Urothelium cell line (cell line): ENCODE results near the gene FBXO27.
"Not testable (repeated sequence)": the region's sequence is repeated elsewhere in the genome, so short reads cannot be mapped to it uniquely, and the experiment has no call there.

ENCODE experiments used
- DNase-seq: peaks from one replicate; pipeline ENCODE4 v3.0.0; 2011; ENCODE audit warnings: low spot score, mixed read lengths
- FAIRE-seq: peaks from 2 replicates; lab custom pipeline; 2011; peaks lifted over from hg19 to GRCh38; lab: Jason Lieb, UNC

Gene FBXO27

DNA sequence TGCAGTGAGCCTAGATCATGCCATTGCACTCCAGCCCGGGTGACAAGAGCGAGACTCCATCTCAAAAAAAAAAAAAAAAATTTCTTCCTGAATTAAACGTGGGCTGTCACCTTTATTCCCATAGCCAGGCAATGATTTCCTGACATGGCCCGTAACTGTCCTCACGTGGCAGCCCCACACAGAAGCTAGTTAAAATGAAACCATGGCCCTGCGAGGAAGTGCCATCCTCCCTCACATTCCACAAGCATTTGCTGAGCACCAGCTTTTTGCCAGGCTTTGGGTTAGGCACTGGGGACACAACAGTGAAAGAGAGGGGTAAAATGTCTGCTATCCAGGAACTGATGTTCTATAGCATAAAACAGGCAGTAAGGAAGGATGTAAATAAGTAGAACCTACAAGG, 13.2 kb upstream of the FBXO27 start:
- FAIRE-seq (no peak), DNase-seq (no peak)

GRCh38 chr19:39038098-39038497, 5.7 kb upstream of the FBXO27 start:
- peak; percentile 27 for DNase-seq

GRCh38 chr19:39037194-39037593, 4.8 kb upstream of the FBXO27 start:
- DNase-seq (no peak), FAIRE-seq (no peak)

More at GRCh38 chr19:39038098-39038497, 5.7 kb upstream of the FBXO27 start:
- no peak for FAIRE-seq

- DNase-seq, result no peak
- no peak for FAIRE-seq
Measured at GRCh38 chr19:39036581-39036980, 4.2 kb upstream of the FBXO27 start.

DNA sequence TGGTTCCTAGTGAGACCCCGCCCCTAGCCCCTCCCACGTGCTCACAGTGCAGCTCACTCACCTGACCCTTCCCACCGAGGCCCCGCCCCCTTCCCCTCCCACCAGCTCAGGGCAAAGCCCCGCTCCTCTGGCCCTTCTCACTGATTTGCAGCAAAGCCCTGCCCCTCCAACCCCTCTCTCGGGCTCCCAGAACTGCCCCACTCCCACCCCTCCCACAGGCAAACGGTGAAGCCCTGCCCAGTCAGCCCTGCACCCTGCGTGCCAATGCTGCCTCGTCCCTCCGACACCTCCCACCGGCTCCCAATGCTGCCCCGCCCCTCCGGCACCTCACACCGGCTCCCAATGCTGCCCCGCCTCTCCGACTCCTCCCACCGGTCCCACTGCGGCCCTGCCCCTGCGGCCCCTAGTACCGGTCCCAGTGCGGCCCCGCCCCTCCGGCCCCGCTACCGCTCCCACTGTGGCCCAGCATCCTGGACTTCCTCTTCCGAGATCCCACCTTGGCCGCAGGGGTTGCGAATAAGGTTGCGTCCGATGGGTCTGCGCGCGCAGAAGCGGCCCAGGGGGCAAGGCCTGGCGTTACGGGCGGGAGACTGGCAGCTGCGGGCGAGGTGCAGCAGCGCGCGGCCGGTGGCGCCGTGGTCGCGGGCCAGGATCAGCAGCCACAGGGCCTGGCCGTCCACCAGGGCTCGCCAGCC, 834 bp downstream of the FBXO27 start:
- DNase-seq (no peak), FAIRE-seq (no peak)

- no peak for FAIRE-seq
- DNase-seq, result no peak
Measured at GRCh38 chr19:39030854-39031367, 1.4 kb downstream of the FBXO27 start.

- FAIRE-seq (no peak), DNase-seq (no peak)
Measured at GRCh38 chr19:39024875-39025641, 7.3 kb downstream of the FBXO27 start.

DNA sequence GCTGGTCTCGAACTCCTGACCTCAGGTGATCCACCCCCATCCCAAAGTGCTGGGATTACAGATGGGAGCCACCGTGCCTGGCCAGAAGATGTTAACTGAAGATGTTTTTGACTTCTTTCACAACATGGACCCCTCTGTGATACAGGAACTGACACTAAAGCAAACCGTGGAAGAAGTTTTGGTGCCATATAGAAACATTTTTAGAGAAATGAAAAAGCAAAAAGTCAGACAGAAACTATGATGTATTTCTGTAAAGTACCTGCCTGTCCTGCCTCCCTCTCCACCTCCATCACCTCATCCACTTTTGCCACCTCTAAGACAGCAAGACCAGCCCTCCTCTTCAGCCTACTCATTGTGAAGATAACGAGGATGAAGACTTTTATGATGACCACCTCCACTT, 11.3 kb downstream of the FBXO27 start:
- no peak for DNase-seq
- FAIRE-seq, result no peak

DNA sequence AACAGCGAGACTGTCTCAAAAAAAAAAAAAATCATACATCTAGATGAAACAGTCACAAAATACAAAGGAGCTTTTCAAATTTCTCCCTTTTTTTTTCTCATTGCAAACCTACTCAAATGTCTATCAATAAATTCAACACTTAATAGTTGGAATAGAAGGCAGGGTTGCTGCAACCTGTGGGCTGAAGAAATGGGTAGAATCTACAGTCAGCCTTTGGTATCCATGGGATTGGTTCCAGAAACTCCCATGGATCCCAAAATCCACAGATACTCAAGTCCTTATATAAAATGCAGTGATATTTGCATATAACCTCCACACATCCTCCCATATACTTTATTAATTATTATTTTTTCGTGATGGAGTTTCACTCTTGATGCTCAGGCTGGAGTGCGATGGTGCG, 14.7 kb downstream of the FBXO27 start:
- no peak for FAIRE-seq

DNA sequence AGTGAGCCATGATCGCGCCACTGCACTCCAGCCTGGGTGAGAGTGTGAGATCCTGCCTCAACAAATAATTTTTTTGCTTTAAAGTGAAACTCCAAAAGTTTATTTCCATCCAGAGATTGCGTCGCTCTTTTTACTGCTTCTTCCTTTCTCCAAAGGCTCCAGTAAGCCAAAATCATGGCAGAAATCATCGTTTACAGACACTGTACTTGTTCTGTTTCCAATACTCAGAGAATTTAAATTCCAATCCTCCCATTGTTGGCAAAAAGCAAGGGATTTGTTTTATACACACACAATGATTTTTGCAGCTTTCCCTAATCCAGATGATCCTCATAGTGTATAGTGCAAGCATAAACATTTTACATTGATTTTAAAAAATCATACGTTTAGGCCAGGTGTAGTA, 15.3 kb downstream of the FBXO27 start:
- FAIRE-seq (no peak), DNase-seq (no peak)

More for the DNA sequence above, 14.7 kb downstream of the FBXO27 start:
- DNase-seq, result no peak

DNA sequence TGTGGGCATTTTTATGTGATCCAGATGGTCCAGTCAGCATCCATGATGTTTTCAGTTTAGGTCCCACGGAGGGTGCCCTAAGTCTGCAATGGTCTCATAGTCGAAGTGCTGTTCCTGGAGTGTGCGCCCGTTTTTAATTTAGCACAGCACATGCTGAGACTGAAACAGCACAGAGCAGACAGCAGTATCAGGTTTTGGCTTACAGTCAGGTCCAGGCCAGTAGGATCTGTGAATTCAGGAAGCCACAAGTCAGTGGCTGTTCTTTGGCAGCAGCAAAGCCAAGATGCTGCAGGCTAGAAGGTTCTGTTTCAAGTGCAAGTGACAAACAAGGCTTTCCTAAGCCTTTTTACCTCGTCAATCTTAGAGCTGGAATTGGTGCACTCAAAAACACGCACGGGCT, 18.3 kb downstream of the FBXO27 start:
- no peak for DNase-seq
- no peak for FAIRE-seq

GRCh38 chr19:39009001-39009400, 23.3 kb downstream of the FBXO27 start:
- DNase-seq, result no peak
- no peak for FAIRE-seq

DNA sequence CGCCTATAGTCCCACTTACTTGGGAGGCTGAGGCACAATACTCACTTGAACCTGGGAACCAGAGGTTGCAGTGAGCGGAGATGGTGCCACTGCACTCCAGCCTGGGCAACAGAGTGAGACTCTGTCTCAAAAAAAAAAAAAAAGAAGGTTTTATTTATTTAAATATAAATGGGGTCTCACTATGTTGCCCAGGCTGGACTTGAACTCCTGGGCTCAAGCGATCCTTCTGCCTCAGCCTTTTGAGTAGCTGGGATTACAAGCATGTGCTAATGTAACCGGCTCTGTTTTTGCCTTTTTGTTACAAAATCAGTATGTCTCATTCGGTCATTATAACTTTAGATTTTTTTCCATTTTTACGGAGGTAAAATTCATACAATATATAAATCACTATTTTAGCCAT, 24.2 kb downstream of the FBXO27 start:
- FAIRE-seq (no peak), DNase-seq (no peak)

GRCh38 chr19:39007096-39007495, 25.3 kb downstream of the FBXO27 start:
- FAIRE-seq, result no peak

GRCh38 chr19:39004403-39004802, 27.9 kb downstream of the FBXO27 start:
- no peak for DNase-seq
- no peak for FAIRE-seq

More at GRCh38 chr19:39007096-39007495, 25.3 kb downstream of the FBXO27 start:
- no peak for DNase-seq

- DNase-seq (no peak), FAIRE-seq (no peak)
Measured at GRCh38 chr19:39003796-39004195, 28.6 kb downstream of the FBXO27 start.

DNA sequence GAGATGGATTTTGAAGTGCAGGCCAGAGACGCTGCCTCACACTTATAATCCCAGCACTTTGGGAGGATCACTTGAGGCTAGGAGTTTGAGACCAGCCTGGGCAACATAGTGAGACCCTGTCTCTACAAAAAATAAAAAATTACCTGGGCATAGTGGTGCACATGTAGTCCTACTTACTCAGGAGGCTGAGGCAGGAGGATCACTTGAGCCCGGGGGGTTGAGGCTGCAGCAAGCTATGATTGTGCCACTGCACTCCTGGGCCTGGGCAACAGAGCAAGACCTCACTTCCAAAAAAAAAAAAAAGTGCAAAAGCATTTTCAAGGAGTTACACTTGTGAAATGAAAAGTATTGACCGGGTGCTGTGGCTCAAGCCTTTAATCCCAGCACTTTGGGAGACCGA, 29.2 kb downstream of the FBXO27 start:
- no peak for DNase-seq
- FAIRE-seq, result no peak

GRCh38 chr19:39001041-39001440, 31.3 kb downstream of the FBXO27 start:
- DNase-seq, result no peak
- FAIRE-seq, result no peak

DNA sequence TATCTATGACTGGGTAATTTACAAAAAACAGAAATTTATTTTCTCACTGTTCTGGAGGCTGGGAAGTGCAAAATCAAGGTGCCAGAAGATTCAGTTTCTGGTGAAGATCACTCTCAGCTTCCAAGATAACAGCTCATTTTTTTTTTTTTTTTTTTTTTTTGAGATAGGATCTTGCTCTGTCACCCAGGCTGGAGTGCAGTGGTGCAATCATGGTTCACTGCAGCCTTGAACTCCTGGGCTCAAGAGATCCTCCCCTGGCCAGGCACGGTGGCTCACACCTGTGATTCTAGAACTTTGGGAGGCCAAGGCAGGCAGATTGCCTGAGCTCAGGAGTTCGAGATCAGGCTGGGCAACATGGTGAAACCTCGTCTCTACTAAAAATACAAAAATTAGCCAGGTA, 34.8 kb downstream of the FBXO27 start:
- not testable (repeated sequence) for FAIRE-seq, DNase-seq

- no peak for FAIRE-seq
Measured at GRCh38 chr19:38993271-38993670, 39.1 kb downstream of the FBXO27 start.

GRCh38 chr19:38990949-38991697, 41.2 kb downstream of the FBXO27 start:
- no peak for FAIRE-seq
- no peak for DNase-seq

More at GRCh38 chr19:38993271-38993670, 39.1 kb downstream of the FBXO27 start:
- DNase-seq, result no peak
